HepG2 (cell line): ENCODE measurements around the gene DNAJA2. TPM values are rescaled to one million over a fixed set of nuclear protein-coding genes. Genes with fewer than 3 reads are reported as not detected.

Experiments
- CEBPB ChIP-seq: IDR thresholded peaks from 2 replicates; pipeline ENCODE4 v1.6.1; 2011; ENCODE audit warnings: low read depth, low read length, improper control_type of control experiment, borderline replicate concordance
- GTF3A ChIP-seq: sonication (generic); formaldehyde crosslinking; conservative IDR thresholded peaks from 2 replicates; pipeline ENCODE4 v1.4.0; 2020; ENCODE audit warnings: mild to moderate bottlenecking, missing genetic modification reagents
- POLR2A ChIP-seq, 2 experiments: IDR thresholded peaks; 2 replicates each; pipeline ENCODE4 v1.6.1; 2011; ENCODE audit warnings: low read depth in 2 of 2, low read length in 2 of 2, mild to moderate bottlenecking in 1 of 2, moderate library complexity in 1 of 2; ENCODE audit not compliant: insufficient read depth in 1 of 2
- POLR2G ChIP-seq: fragments of 200-400 bp; formaldehyde crosslinking; IDR thresholded peaks from 2 replicates; pipeline ENCODE4 v1.6.1; 2018; ENCODE audit warnings: mild to moderate bottlenecking, low read depth, low read length, moderate library complexity
- RXRB ChIP-seq: IDR thresholded peaks from 2 replicates; pipeline ENCODE4 v1.6.1; 2016; ENCODE audit warnings: borderline replicate concordance, missing genetic modification reagents, missing compliant biosample characterization
- SOX5 ChIP-seq: IDR thresholded peaks from 2 replicates; pipeline ENCODE4 v1.6.1; 2016; ENCODE audit warnings: borderline replicate concordance
- ZKSCAN8 ChIP-seq: IDR thresholded peaks from 2 replicates; pipeline ENCODE4 v1.6.1; 2016; ENCODE audit warnings: borderline replicate concordance, missing genetic modification reagents, missing compliant biosample characterization
- ZNF484 ChIP-seq: sonication (generic); formaldehyde crosslinking; IDR thresholded peaks from 2 replicates; pipeline ENCODE4 v1.5.1; 2020; ENCODE audit warnings: mild to moderate bottlenecking, low read depth, missing genetic modification reagents, borderline replicate concordance
- ZNF501 ChIP-seq: sonication (generic); formaldehyde crosslinking; IDR thresholded peaks from 2 replicates; pipeline ENCODE4 v1.5.1; 2020; ENCODE audit warnings: mild to moderate bottlenecking, moderate library complexity, missing genetic modification reagents
- polyA plus RNA-seq, 8 experiments: library from polyadenylated mRNA; depleted of rRNA in 3 of 8; stranded (reverse) in 7 of 8; unstranded in 1 of 8; fragments of >200 nt; fragmentation: Illumina TruSeq in 4 of 8; extraction: Trizol in 4 of 8; gene quantifications; 2 replicates each; pipeline versions ENCODE4 v1.2.1 to v1.2.3, GENCODE V29; 2011 to 2016; ENCODE audit warnings: low read depth in 4 of 8, missing spikeins in 1 of 8, mixed read lengths in 1 of 8; ENCODE audit not compliant: insufficient read depth in 1 of 8
- total RNA-seq, 5 experiments: library from RNA; depleted of rRNA; stranded (reverse); fragments of >200 nt; fragmentation: Illumina TruSeq; extraction: Trizol; gene quantifications; 2 replicates each; pipeline ENCODE4 v1.2.3, GENCODE V29; 2016; ENCODE audit warnings: low read depth in 1 of 5
- TF ChIP-seq, protein P1 (sequence below): sonication (generic); formaldehyde crosslinking; IDR thresholded peaks from 2 replicates; pipeline ENCODE4 v1.5.0; 2020; ENCODE audit warnings: mild to moderate bottlenecking, missing genetic modification reagents, moderate library complexity
- TF ChIP-seq, protein P2 (sequence below): sonication (generic); formaldehyde crosslinking; IDR thresholded peaks from 2 replicates; pipeline ENCODE4 v1.4.0; 2020; ENCODE audit warnings: low read depth, missing genetic modification reagents
- TF ChIP-seq, protein P3 (sequence below): sonication (generic); formaldehyde crosslinking; IDR thresholded peaks from 2 replicates; pipeline ENCODE4 v1.5.0; 2020; ENCODE audit warnings: missing genetic modification reagents
- TF ChIP-seq, protein P4 (sequence below): sonication (generic); formaldehyde crosslinking; IDR thresholded peaks from 2 replicates; pipeline ENCODE4 v1.4.0; 2020; ENCODE audit warnings: mild to moderate bottlenecking, missing genetic modification reagents
- TF ChIP-seq, protein P5 (sequence below): sonication (generic); formaldehyde crosslinking; IDR thresholded peaks from 2 replicates; pipeline ENCODE4 v1.4.0; 2020; ENCODE audit warnings: missing genetic modification reagents
- TF ChIP-seq, protein P6 (sequence below): sonication (generic); formaldehyde crosslinking; IDR thresholded peaks from 2 replicates; pipeline ENCODE4 v1.4.0; 2020; ENCODE audit warnings: mild to moderate bottlenecking, missing genetic modification reagents

Gene DNAJA2
- total and polyA plus RNA-seq, 2 of the 13 experiments (the other 11 are each of a cell fraction or from before 2014, with no cell fraction given), result 25.4 to 176 TPM

DNA sequence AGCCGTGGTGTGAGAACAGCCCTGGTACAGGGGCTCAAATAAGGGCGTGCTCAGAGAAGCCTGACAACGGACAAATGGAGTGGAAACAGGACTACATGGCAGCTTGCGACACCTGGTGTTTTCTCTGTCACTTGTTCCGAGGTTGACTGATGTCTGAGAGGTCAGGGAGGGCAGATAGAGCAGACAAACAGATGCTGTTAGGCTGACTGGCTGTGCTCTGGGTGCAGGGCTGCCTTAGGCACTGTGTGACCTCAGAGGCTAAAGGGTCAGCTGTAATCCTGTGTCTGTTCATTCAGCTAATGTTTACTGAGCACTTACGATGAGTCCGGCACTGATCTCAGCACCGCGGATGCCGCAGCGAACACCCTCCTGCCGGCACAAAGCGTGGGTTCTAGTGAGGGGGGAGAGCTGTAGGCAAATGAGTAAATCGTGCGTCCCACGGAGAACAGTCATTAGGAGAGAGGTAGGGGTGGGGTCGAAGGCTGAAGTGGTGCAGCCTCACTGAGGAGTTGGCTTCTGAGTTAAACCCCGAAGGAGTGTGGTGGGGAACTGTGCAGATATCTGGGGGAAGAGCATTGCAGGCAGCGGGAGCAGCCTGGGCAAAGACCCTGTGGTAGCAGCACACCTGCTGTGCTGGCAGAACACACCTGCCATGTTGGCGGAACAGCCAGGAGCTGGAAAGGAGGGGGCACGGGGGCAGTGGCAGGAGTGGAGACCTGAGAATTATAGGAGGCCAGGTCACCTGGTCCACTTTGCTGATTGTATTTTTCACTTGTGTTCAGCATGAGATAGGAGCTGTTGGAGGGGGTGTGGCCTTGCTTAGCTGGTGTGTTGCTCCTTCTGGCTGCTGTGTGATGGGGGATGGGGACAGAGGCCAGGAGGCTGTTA lies 54.3 kb downstream of the DNAJA2 start (continued):
- TF ChIP-seq, protein P1, sequence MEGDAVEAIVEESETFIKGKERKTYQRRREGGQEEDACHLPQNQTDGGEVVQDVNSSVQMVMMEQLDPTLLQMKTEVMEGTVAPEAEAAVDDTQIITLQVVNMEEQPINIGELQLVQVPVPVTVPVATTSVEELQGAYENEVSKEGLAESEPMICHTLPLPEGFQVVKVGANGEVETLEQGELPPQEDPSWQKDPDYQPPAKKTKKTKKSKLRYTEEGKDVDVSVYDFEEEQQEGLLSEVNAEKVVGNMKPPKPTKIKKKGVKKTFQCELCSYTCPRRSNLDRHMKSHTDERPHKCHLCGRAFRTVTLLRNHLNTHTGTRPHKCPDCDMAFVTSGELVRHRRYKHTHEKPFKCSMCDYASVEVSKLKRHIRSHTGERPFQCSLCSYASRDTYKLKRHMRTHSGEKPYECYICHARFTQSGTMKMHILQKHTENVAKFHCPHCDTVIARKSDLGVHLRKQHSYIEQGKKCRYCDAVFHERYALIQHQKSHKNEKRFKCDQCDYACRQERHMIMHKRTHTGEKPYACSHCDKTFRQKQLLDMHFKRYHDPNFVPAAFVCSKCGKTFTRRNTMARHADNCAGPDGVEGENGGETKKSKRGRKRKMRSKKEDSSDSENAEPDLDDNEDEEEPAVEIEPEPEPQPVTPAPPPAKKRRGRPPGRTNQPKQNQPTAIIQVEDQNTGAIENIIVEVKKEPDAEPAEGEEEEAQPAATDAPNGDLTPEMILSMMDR (CRISPR knock-in tag), result peak; percentile 96
- TF ChIP-seq SOX5 (peak; percentile 84), GTF3A (CRISPR knock-in tag) (0 out of 2 replicates have a peak, but pooled peaks have one; percentile 64), ZKSCAN8 (CRISPR knock-in tag) (peak; percentile 61; the same call in 1 of the 2 replicates), CEBPB (peak; percentile 82; the same call in 1 of the 2 replicates), RXRB (peak; percentile 88), ZNF501 (CRISPR knock-in tag) (peak; percentile 74), POLR2A (IDR thresholded peaks at IDR 0.05; ENCODE audit: insufficient read depth in 1 of 2, low read depth in 2 of 2, low read length in 2 of 2) (peak in 1 of 2 experiments; percentile 16; a peak in 2 of 4 replicates), ZNF484 (CRISPR knock-in tag) (no peak), POLR2G (peak; percentile 58)
- TF ChIP-seq, protein P2, sequence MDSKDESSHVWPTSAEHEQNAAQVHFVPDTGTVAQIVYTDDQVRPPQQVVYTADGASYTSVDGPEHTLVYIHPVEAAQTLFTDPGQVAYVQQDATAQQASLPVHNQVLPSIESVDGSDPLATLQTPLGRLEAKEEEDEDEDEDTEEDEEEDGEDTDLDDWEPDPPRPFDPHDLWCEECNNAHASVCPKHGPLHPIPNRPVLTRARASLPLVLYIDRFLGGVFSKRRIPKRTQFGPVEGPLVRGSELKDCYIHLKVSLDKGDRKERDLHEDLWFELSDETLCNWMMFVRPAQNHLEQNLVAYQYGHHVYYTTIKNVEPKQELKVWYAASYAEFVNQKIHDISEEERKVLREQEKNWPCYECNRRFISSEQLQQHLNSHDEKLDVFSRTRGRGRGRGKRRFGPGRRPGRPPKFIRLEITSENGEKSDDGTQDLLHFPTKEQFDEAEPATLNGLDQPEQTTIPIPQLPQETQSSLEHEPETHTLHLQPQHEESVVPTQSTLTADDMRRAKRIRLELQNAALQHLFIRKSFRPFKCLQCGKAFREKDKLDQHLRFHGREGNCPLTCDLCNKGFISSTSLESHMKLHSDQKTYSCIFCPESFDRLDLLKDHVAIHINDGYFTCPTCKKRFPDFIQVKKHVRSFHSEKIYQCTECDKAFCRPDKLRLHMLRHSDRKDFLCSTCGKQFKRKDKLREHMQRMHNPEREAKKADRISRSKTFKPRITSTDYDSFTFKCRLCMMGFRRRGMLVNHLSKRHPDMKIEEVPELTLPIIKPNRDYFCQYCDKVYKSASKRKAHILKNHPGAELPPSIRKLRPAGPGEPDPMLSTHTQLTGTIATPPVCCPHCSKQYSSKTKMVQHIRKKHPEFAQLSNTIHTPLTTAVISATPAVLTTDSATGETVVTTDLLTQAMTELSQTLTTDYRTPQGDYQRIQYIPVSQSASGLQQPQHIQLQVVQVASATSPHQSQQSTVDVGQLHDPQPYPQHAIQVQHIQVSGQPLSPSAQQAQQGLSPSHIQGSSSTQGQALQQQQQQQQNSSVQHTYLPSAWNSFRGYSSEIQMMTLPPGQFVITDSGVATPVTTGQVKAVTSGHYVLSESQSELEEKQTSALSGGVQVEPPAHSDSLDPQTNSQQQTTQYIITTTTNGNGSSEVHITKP (CRISPR knock-in tag), result peak; percentile 31; the same call in 1 of the 2 replicates
- TF ChIP-seq, protein P3, sequence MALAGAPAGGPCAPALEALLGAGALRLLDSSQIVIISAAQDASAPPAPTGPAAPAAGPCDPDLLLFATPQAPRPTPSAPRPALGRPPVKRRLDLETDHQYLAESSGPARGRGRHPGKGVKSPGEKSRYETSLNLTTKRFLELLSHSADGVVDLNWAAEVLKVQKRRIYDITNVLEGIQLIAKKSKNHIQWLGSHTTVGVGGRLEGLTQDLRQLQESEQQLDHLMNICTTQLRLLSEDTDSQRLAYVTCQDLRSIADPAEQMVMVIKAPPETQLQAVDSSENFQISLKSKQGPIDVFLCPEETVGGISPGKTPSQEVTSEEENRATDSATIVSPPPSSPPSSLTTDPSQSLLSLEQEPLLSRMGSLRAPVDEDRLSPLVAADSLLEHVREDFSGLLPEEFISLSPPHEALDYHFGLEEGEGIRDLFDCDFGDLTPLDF (CRISPR knock-in tag), result no peak
- TF ChIP-seq, protein P4, sequence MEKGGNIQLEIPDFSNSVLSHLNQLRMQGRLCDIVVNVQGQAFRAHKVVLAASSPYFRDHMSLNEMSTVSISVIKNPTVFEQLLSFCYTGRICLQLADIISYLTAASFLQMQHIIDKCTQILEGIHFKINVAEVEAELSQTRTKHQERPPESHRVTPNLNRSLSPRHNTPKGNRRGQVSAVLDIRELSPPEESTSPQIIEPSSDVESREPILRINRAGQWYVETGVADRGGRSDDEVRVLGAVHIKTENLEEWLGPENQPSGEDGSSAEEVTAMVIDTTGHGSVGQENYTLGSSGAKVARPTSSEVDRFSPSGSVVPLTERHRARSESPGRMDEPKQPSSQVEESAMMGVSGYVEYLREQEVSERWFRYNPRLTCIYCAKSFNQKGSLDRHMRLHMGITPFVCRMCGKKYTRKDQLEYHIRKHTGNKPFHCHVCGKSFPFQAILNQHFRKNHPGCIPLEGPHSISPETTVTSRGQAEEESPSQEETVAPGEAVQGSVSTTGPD (CRISPR knock-in tag), result no peak
- TF ChIP-seq, protein P5, sequence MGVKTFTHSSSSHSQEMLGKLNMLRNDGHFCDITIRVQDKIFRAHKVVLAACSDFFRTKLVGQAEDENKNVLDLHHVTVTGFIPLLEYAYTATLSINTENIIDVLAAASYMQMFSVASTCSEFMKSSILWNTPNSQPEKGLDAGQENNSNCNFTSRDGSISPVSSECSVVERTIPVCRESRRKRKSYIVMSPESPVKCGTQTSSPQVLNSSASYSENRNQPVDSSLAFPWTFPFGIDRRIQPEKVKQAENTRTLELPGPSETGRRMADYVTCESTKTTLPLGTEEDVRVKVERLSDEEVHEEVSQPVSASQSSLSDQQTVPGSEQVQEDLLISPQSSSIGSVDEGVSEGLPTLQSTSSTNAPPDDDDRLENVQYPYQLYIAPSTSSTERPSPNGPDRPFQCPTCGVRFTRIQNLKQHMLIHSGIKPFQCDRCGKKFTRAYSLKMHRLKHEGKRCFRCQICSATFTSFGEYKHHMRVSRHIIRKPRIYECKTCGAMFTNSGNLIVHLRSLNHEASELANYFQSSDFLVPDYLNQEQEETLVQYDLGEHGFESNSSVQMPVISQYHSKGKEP (CRISPR knock-in tag), result 0 out of 2 replicates have a peak, but pooled peaks have one; percentile 75
- TF ChIP-seq, protein P6, sequence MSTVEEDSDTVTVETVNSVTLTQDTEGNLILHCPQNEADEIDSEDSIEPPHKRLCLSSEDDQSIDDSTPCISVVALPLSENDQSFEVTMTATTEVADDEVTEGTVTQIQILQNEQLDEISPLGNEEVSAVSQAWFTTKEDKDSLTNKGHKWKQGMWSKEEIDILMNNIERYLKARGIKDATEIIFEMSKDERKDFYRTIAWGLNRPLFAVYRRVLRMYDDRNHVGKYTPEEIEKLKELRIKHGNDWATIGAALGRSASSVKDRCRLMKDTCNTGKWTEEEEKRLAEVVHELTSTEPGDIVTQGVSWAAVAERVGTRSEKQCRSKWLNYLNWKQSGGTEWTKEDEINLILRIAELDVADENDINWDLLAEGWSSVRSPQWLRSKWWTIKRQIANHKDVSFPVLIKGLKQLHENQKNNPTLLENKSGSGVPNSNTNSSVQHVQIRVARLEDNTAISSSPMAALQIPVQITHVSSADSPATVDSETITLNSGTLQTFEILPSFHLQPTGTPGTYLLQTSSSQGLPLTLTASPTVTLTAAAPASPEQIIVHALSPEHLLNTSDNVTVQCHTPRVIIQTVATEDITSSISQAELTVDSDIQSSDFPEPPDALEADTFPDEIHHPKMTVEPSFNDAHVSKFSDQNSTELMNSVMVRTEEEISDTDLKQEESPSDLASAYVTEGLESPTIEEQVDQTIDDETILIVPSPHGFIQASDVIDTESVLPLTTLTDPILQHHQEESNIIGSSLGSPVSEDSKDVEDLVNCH (CRISPR knock-in tag), result no peak
